Central memory CD8-positive, alpha-beta T cell (primary cell): Measurements from ENCODE around the gene TPGS2.

Experiments used
- ATAC-seq: fragments of 150-1000 bp; cut with Tn5 transposase; replicated peaks from 2 replicates; pipeline ENCODE4 v1.10.0; 2022; ENCODE audit warnings: mild to moderate bottlenecking, moderate FRiP score, moderate number of reproducible peaks; ENCODE audit not compliant: poor library complexity, severe bottlenecking; ENCODE audit errors: extremely low read depth
- DNase-seq, 2 donors: peaks; one replicate each; pipeline ENCODE4 v3.0.0; 2021; ENCODE audit warnings: low spot score in 2 of 2
- H3K27ac Mint-ChIP-seq: one replicate; pipeline ENCODE4 v1.8.0; 2022; ENCODE audit warnings: low read depth, mild to moderate bottlenecking, moderate library complexity, mixed read lengths
- H3K27me3 Mint-ChIP-seq: one replicate; pipeline ENCODE4 v1.8.0; 2022; ENCODE audit warnings: mixed read lengths
- H3K36me3 Mint-ChIP-seq: one replicate; pipeline ENCODE4 v1.8.0; 2022; ENCODE audit warnings: mild to moderate bottlenecking, moderate library complexity, mixed read lengths; ENCODE audit not compliant: insufficient read depth
- H3K4me1 Mint-ChIP-seq: one replicate; pipeline ENCODE4 v1.8.0; 2022; ENCODE audit warnings: mixed read lengths
- H3K4me3 Mint-ChIP-seq: one replicate; pipeline ENCODE4 v1.8.0; 2022; ENCODE audit warnings: mild to moderate bottlenecking, moderate library complexity, mixed read lengths
- H3K9me3 Mint-ChIP-seq: one replicate; pipeline ENCODE4 v1.8.0; 2022; ENCODE audit warnings: mixed read lengths

The TPGS2 gene

GRCh38 chr18:36843199-36843598 is 14.4 kb upstream of the TPGS2 start:
- DNase-seq, result no peak
- peaks cover 3% of the 10 kb centered on the region for H3K36me3 Mint-ChIP-seq
- H3K4me1 Mint-ChIP-seq, result no peaks in the 10 kb centered on the region
- ATAC-seq, result no peak
- H3K27ac Mint-ChIP-seq, result no peak overlapping the region
- no peak overlapping the region for H3K4me3 Mint-ChIP-seq
- H3K27me3 Mint-ChIP-seq, result no peaks in the 10 kb centered on the region
- H3K9me3 Mint-ChIP-seq, result no peaks in the 10 kb centered on the region

GRCh38 chr18:36839835-36840234 is 11.0 kb upstream of the TPGS2 start:
- H3K4me3 Mint-ChIP-seq, result no peak overlapping the region
- no peak overlapping the region for H3K27ac Mint-ChIP-seq
- H3K27me3 Mint-ChIP-seq, result no peaks in the 10 kb centered on the region
- ATAC-seq (no peak), DNase-seq (no peak)
- H3K36me3 Mint-ChIP-seq, result peaks cover 4% of the 10 kb centered on the region
- H3K4me1 Mint-ChIP-seq, result no peaks in the 10 kb centered on the region
- no peaks in the 10 kb centered on the region for H3K9me3 Mint-ChIP-seq

GRCh38 chr18:36835927-36836326 is 7.1 kb upstream of the TPGS2 start:
- Mint-ChIP-seq H3K27ac (no peak overlapping the region), H3K9me3 (no peaks in the 10 kb centered on the region), H3K4me1 (peaks cover 3% of the 10 kb centered on the region), H3K27me3 (no peaks in the 10 kb centered on the region), H3K4me3 (no peak overlapping the region), H3K36me3 (peaks cover 4% of the 10 kb centered on the region)
- no peak for DNase-seq
- ATAC-seq, result no peak

- H3K27ac Mint-ChIP-seq, result no peak overlapping the region
- no peak for ATAC-seq
Measured at GRCh38 chr18:36833120-36833519, 4.3 kb upstream of the TPGS2 start.

GRCh38 chr18:36831139-36831538 is 2.3 kb upstream of the TPGS2 start:
- no peaks in the 10 kb centered on the region for H3K9me3 Mint-ChIP-seq
- DNase-seq (no peak), ATAC-seq (no peak)
- no peak overlapping the region for H3K4me3 Mint-ChIP-seq
- H3K27ac Mint-ChIP-seq, result no peak overlapping the region
- H3K36me3 Mint-ChIP-seq, result peaks cover 10% of the 10 kb centered on the region
- peaks cover 36% of the 10 kb centered on the region for H3K4me1 Mint-ChIP-seq
- H3K27me3 Mint-ChIP-seq, result no peaks in the 10 kb centered on the region

More at GRCh38 chr18:36833120-36833519, 4.3 kb upstream of the TPGS2 start:
- Mint-ChIP-seq H3K9me3 (no peaks in the 10 kb centered on the region), H3K27me3 (no peaks in the 10 kb centered on the region), H3K4me1 (peaks cover 25% of the 10 kb centered on the region), H3K4me3 (no peak overlapping the region), H3K36me3 (peaks cover 12% of the 10 kb centered on the region)
- no peak for DNase-seq

GRCh38 chr18:36830158-36830495 is 1.3 kb upstream of the TPGS2 start:
- peak overlapping the region; percentile 82 for H3K27ac Mint-ChIP-seq
- peaks cover 10% of the 10 kb centered on the region for H3K36me3 Mint-ChIP-seq
- peak overlapping the region; percentile 98 for H3K4me3 Mint-ChIP-seq
- no peaks in the 10 kb centered on the region for H3K9me3 Mint-ChIP-seq
- H3K27me3 Mint-ChIP-seq, result no peaks in the 10 kb centered on the region
- H3K4me1 Mint-ChIP-seq, result peaks cover 36% of the 10 kb centered on the region
- ATAC-seq (no peak), DNase-seq (no peak)

- Mint-ChIP-seq H3K4me1 (peaks cover 36% of the 10 kb centered on the region), H3K4me3 (peak overlapping the region; percentile 98), H3K36me3 (peaks cover 10% of the 10 kb centered on the region), H3K27me3 (no peaks in the 10 kb centered on the region), H3K9me3 (no peaks in the 10 kb centered on the region), H3K27ac (peak overlapping the region; percentile 82)
- ATAC-seq (no peak), DNase-seq (no peak)
Measured at GRCh38 chr18:36829362-36830157, 758 bp upstream of the TPGS2 start.

- H3K4me3 Mint-ChIP-seq, result peak overlapping the region; percentile 98
- H3K27me3 Mint-ChIP-seq, result no peaks in the 10 kb centered on the region
- no peak for DNase-seq
- peaks cover 36% of the 10 kb centered on the region for H3K4me1 Mint-ChIP-seq
- H3K9me3 Mint-ChIP-seq, result no peaks in the 10 kb centered on the region
- ATAC-seq, result peak; percentile 4
- peak overlapping the region; percentile 82 for H3K27ac Mint-ChIP-seq
- H3K36me3 Mint-ChIP-seq, result peaks cover 11% of the 10 kb centered on the region
Measured at GRCh38 chr18:36828157-36828629, 609 bp downstream of the TPGS2 start.

GRCh38 chr18:36826556-36826955 is 2.2 kb downstream of the TPGS2 start:
- H3K27me3 Mint-ChIP-seq, result no peaks in the 10 kb centered on the region
- ATAC-seq (no peak), DNase-seq (no peak)
- H3K27ac Mint-ChIP-seq, result no peak overlapping the region
- H3K9me3 Mint-ChIP-seq, result no peaks in the 10 kb centered on the region
- no peak overlapping the region for H3K4me3 Mint-ChIP-seq
- peaks cover 12% of the 10 kb centered on the region for H3K36me3 Mint-ChIP-seq
- H3K4me1 Mint-ChIP-seq, result peaks cover 36% of the 10 kb centered on the region

- no peak for ATAC-seq
Measured at GRCh38 chr18:36825526-36825925, 3.3 kb downstream of the TPGS2 start.

GRCh38 chr18:36821681-36822080 is 7.1 kb downstream of the TPGS2 start:
- Mint-ChIP-seq H3K27ac (no peak overlapping the region), H3K27me3 (no peaks in the 10 kb centered on the region)
- no peak for DNase-seq

More at GRCh38 chr18:36825526-36825925, 3.3 kb downstream of the TPGS2 start:
- Mint-ChIP-seq H3K4me1 (peaks cover 29% of the 10 kb centered on the region), H3K27me3 (no peaks in the 10 kb centered on the region), H3K27ac (no peak overlapping the region), H3K36me3 (peaks cover 12% of the 10 kb centered on the region), H3K9me3 (no peaks in the 10 kb centered on the region), H3K4me3 (no peak overlapping the region)
- DNase-seq, result no peak

GRCh38 chr18:36819621-36820020 is 9.2 kb downstream of the TPGS2 start:
- Mint-ChIP-seq H3K9me3 (no peaks in the 10 kb centered on the region), H3K27me3 (no peaks in the 10 kb centered on the region), H3K4me3 (no peak overlapping the region), H3K36me3 (peaks cover 19% of the 10 kb centered on the region), H3K4me1 (peaks cover 10% of the 10 kb centered on the region), H3K27ac (no peak overlapping the region)
- ATAC-seq (no peak), DNase-seq (no peak)

More at GRCh38 chr18:36821681-36822080, 7.1 kb downstream of the TPGS2 start:
- Mint-ChIP-seq H3K36me3 (peaks cover 7% of the 10 kb centered on the region), H3K9me3 (no peaks in the 10 kb centered on the region), H3K4me1 (peaks cover 5% of the 10 kb centered on the region), H3K4me3 (no peak overlapping the region)
- no peak for ATAC-seq

- Mint-ChIP-seq H3K36me3 (peaks cover 20% of the 10 kb centered on the region), H3K9me3 (no peaks in the 10 kb centered on the region), H3K4me1 (peaks cover 15% of the 10 kb centered on the region), H3K4me3 (no peak overlapping the region), H3K27ac (no peak overlapping the region), H3K27me3 (no peaks in the 10 kb centered on the region)
- DNase-seq, result no peak
- no peak for ATAC-seq
Measured at GRCh38 chr18:36818652-36819051, 10.2 kb downstream of the TPGS2 start.
